NOMO-1 treated with dmso at 0.1 percent for 144 hours (cell line): ENCODE data around the gene NKTR.
A peak's percentile ranks its signal among the peaks of the same experiment; 100 is the strongest.

Experiments
- DNase-seq: peaks from one replicate; lab custom pipeline; 2025; ENCODE audit not compliant: unreplicated experiment; lab: John Stamatoyannopoulos, UW

NKTR gene

GRCh38 chr3:42647821-42648459 lies 47.5 kb downstream of the NKTR start:
- DNase-seq: no peak

GRCh38 chr3:42649006-42649405 lies 48.5 kb downstream of the NKTR start:
- no peak for DNase-seq

- DNase-seq: no peak
These were observed 49.3 kb downstream of the NKTR start for GRCh38 chr3:42649783-42650182.

GRCh38 chr3:42651248-42652091 lies 51.0 kb downstream of the NKTR start:
- DNase-seq: no peak

GRCh38 chr3:42652251-42652610 lies 51.7 kb downstream of the NKTR start:
- no peak for DNase-seq

GRCh38 chr3:42652611-42653302 lies 52.3 kb downstream of the NKTR start:
- DNase-seq: peak; percentile 78

GRCh38 chr3:42653303-42653559 lies 52.7 kb downstream of the NKTR start:
- no peak for DNase-seq

GRCh38 chr3:42653560-42654330 lies 53.3 kb downstream of the NKTR start, which contains the start of gene ZBTB47:
Gene ZBTB47 (plus strand): TSS chr3:42653697. CDS start chr3:42658356, 4,659 bp downstream.
- DNase-seq: peak; percentile 18

- DNase-seq: peak; percentile 18
These were observed 54.1 kb downstream of the NKTR start for GRCh38 chr3:42654331-42655201.

- DNase-seq: no peak
These were observed 54.9 kb downstream of the NKTR start for GRCh38 chr3:42655331-42655888.

- DNase-seq: no peak
These were observed 55.6 kb downstream of the NKTR start for GRCh38 chr3:42655980-42656679.

- no peak for DNase-seq
These were observed 56.5 kb downstream of the NKTR start for GRCh38 chr3:42656680-42657610.

GRCh38 chr3:42657675-42658074 lies 57.2 kb downstream of the NKTR start:
- DNase-seq: no peak

- no peak for DNase-seq
These were observed 57.7 kb downstream of the NKTR start for GRCh38 chr3:42658091-42658770.

- DNase-seq: no peak
These were observed 58.4 kb downstream of the NKTR start for GRCh38 chr3:42658771-42659390.

GRCh38 chr3:42659451-42660130 lies 59.1 kb downstream of the NKTR start:
- DNase-seq: no peak
